Kasumi-1 (cell line): ENCODE results near the gene ACOT12.
"Not testable (repeated sequence)": the region's sequence is repeated elsewhere in the genome, so short reads cannot be mapped to it uniquely, and the experiment has no call there.

Experiments used
- DNase-seq, 2 experiments: peaks; one replicate each; lab custom pipeline; 2025; lab: John Stamatoyannopoulos, UW

Gene ACOT12

DNA sequence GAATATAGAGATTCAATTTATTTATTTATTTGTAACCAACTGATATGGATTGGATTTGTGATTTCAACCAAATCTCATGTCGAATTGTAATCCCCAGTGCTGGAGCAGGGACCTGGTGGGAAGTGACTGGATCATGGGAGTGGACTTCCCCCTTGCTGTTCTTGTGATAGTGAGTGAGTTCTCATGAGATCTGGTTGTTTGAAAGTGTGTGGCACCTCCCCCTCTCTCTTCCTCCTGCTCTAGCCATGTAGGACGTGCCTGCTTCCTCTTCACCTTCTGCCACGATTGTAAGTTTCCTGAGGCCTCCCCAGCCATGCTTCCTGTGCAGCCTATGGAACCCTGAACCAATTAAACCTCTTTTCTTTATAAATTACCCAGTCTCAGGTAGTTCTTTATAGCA, 55.7 kb downstream of the ACOT12 start:
- DNase-seq = not testable (repeated sequence)

- DNase-seq = no peak
Observed at GRCh38 chr5:81337803-81338202, 56.1 kb downstream of the ACOT12 start.

DNA sequence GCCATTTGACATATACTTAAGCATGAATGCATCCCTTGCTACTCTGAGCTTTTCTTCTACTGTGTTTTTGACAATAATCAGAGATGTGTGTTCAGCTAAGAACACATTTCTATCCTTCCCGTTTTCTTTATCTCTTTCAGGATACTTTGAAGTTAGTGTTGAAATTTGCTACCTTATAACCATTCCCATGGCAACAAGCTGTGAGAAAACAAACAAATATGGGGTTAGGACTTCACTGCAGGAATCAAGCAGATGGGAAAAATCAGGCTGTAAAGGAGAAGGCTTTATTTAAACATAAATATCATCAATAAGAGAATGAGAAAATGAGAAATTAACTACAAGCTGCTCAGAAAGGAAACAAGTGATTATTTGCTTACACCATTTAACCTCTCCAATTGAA, 57.4 kb downstream of the ACOT12 start:
- DNase-seq = no peak

DNA sequence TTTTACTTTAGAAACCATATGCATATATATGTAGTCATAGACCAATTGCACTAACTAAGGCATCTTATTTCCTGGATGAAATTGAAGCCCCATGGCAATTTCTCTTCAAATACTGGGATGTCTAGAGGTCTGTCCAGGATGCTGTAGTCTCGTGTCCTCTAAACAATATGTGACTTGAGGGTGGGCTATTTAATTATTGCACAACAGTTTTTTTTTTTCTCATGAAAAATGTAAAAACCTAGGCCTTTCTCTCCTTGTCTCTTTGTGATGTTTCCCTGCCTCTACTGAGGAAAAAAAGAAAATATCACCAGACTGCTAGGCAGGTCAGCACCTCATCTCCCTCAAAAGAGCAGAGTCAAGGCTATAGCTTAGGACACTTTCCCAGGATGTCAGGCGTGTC, 58.0 kb downstream of the ACOT12 start:
- DNase-seq = no peak

DNA sequence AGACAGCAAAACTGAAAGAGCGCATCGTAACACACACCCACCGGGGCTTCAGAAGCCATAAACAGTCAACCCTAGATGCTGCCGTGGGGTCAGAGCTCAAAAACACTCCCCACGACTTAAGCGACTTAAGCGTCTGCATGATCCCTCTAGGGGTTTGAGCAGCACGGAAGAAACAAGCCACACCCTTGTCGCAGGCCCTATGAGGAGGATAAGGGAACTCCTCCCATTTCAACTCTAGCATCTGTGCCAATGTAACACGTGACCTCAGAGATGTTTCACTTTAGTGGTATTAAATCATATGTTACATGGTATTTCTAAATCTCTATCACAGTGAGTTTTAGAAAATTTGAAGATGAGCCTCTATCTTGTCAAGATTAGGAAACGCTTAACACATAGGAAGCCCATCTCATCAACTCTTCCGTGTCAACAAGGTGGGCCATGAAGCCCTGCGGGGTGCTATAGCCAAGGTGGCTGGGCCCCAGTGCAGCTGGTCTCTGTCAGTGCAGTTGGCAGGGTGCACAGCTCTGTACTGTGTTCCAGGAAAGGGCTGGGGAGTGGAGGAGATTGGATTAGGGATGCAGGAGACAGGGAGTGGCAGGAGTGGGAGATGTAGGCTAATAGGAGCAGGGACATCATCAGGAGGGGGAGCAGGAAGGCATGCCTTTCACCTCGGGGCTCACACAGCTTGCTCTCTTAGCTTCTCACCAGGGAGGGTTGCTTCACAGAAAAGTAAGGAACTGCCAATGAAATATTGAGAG, 59.5 kb downstream of the ACOT12 start:
- no peak for DNase-seq

- no peak for DNase-seq
Observed at GRCh38 chr5:81326554-81326953, 67.4 kb downstream of the ACOT12 start.

GRCh38 chr5:81317536-81317935, 76.4 kb downstream of the ACOT12 start:
- DNase-seq = no peak

DNA sequence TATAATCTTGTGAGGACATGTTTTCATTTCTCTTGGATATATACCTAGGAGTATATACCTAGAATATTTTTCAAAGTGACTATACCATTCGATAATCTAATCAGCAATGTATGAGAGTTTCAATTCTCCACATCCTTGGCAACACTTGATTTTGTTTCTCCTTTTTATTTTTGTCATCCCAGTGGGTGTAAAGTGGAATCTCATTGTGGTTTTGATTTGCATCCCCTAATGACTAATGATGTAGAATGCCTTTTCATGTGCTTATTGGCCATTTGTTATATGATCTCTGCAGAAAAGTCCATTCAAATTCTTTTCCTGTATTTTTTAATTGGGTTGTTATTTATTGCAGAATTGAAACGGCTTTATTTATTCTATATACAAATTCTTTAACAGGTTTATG, 77.4 kb downstream of the ACOT12 start:
- DNase-seq = no peak

GRCh38 chr5:81315830-81316229, 78.1 kb downstream of the ACOT12 start:
- DNase-seq = no peak

- DNase-seq = no peak
Observed at GRCh38 chr5:81315336-81315735, 78.6 kb downstream of the ACOT12 start.

DNA sequence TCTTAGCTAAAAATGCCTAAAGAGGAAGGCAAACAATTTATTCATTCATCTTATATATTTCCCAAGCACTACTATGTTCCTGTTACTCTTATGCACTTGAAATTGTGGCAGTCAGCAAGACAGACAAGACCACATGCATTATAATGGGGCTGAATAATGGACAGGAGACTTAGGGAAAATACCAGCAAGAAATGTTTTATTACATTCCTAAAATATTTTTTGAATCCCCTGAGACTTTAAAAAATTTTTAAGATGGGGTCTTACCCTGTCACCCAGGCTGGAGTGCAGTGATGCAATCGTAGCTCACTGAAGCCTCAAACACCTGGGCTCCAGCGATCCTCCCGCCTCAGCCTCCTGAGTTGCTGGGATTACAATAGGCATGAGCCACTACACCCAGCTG, 79.4 kb downstream of the ACOT12 start:
- no peak for DNase-seq

DNA sequence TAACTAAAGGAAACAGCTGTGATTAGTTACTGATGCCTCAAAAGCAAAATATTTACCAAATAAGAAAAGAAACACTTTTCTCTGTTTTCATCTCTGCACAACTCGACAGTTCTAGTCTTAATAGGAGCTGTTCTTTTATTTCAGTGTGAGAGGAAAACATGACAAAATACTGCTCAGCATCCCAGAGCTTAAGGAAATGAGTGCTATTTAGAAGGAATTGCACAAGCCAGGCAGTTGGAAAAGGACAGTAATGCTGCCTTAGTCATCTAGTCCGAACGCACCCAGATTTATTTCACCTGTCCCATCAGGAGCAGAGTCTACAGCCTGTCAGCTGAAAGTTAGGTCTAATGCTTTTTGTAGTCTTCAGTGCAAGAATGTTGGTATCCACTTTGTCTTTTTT, 80.2 kb downstream of the ACOT12 start:
- DNase-seq = no peak

- DNase-seq = no peak
Observed at GRCh38 chr5:81313278-81313677, 80.7 kb downstream of the ACOT12 start.

- DNase-seq = no peak
Observed at GRCh38 chr5:81310402-81311063, 83.4 kb downstream of the ACOT12 start.

DNA sequence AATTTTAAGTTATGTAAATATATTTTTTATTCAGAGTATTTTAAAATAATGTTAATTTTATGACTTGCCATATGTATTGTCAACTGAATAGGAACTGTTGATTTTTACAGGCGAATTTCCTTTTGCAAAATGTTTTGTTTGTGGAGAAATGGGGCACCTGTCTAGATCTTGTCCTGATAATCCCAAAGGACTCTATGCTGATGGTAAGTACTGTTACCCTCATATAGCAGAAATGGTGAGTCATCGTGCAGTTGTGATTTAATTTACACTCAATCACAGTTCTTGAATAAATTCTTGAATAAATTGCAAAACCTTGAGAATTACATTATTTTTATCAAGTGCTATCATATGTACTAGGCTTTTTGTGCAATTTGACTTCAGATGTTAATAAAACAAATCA, 85.1 kb downstream of the ACOT12 start:
- no peak for DNase-seq

DNA sequence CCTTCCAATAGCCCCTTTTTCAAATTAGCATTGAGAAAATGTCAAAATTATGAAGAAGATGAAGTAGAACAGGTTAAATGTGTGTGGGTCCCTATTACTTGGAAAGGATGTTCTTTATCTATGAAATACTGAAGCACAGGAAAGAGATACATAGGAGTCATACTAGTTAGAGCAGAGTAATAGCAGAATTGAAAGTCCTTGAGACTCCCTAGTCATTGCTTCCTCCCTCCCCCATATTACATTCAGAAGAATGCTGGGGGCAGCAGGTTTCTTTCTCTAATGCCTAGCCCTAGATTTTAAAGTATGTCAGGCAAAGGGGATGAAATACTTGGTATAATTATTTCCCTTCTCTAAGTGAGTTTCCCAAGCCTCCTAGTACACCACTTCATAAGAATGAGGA, 88.1 kb downstream of the ACOT12 start:
- DNase-seq = no peak

DNA sequence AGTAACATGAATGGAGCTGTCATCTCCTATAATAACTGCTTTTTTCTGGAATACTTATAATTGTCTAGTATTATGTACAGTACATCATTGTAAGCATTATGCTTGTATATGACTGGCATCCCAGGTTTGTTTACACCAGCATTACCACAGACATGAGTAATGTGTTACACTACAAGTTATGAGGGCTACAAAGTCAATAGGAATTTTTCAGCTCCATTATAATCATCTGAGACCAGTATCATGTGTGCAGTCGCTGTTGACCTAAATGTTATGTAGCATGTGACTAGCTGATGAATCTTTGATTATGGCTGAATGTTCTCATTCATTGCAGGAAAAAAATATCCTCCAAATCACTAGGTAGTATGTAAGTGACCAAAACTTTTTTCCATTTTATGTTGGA, 90.4 kb downstream of the ACOT12 start:
- DNase-seq = no peak

- no peak for DNase-seq
Observed at GRCh38 chr5:81302596-81302995, 91.3 kb downstream of the ACOT12 start.

GRCh38 chr5:81301271-81302015, 92.5 kb downstream of the ACOT12 start, which contains the start of gene ZCCHC9:
Gene ZCCHC9 (plus strand): TSS chr5:81301587. CDS start chr5:81304758, 3,171 bp downstream.
- peak; percentile 93 to 97 for DNase-seq

DNA sequence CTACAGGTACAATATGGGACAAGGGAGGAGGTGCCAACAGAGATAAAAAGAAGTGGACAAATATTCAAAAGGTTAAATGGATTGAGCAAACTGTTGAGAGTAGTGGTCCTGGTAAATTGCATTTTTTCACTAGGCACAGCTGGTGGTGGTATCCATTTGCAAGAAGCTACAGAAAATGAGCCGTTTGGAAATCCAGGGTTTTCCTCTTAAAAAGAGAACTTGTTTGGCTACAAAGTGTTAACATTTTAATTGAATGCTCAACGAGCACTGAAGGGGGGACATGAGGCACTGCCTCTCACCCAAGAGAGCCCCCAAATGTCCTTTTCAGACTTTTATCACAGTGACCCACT, 93.0 kb downstream of the ACOT12 start:
- no peak for DNase-seq

DNA sequence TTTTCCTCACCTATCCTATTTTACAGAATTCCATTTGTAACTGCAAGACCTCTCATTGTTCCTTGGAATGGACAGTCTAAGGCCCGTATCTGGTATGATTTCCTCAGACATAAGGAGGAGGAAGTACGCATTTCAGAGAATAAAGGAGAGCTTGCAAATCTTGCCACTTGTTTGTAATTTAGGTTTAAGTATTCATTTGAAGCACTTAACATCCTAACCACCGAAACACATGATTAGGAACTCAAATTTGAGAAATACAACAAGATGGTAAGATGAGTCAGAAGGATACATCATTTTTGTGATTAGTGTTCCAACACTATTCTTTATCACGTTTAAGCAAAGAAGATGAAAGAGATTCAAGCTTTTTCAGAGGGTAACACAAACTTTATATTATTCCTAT, 96.4 kb downstream of the ACOT12 start:
- DNase-seq = no peak

DNA sequence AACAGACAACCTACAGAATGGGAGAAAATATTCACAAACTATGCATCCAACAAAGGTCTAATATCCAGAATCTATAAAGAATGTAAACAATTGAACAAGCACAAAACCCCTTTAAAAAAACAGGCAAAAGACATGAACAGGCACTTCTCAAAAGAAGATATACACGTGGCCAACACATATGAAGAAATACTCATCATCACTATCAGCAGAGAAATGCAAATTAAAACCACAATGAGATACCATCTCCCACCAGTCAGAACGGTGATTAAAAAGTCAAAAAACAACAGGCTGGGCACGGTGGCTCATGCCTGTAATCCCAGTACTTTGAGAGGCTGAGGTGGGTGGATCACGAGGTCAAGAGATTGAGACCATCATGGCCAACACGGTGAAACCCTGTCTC, 99.9 kb downstream of the ACOT12 start:
- DNase-seq = not testable (repeated sequence)

GRCh38 chr5:81292130-81292529, 101.8 kb downstream of the ACOT12 start:
- no peak for DNase-seq
